Raji (cell line): ENCODE results near the gene RERE.

Source experiments
- POLR2A ChIP-seq: IDR thresholded peaks from 2 replicates; pipeline ENCODE4 v1.6.1; 2011; ENCODE audit warnings: low read depth, low read length, control low read depth; ENCODE audit not compliant: insufficient read depth

The RERE gene

GRCh38 chr1:8817412-8818324 lies at the start of gene RERE:
RERE (minus strand) TSS chr1:8817640.
- peak; percentile 97 for TF ChIP-seq POLR2A

DNA sequence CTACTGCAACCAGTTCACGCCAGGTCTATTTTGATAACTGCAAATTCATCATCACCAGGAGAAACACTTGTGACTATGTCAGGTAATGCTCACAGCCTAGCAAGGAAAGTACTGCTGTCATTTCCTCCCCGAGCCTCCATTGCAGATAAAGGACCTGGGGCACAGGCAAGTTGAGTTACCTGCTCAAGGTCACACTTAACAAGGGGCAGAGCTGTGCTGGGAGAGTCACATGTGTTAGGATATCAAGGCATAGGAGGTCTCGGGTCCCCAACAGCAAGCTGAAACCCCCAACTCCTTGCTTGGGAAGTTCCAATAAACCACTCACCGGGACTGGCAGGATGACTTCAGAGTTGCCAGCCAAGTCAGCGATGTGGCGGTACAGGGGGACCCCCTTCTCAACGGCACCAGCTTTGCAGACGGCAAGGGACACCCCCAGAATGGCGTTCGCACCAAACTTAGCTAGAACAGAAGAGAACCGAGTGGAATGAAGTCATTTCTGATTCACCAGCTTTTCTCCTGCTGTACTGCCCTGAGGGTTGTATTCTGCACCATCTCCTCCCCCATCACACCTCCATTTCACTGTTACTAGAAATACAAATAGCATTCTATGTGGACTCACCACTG lies 49.5 kb upstream of the RERE start:
- no peak for TF ChIP-seq POLR2A

GRCh38 chr1:8866173-8866791 lies 48.8 kb upstream of the RERE start:
- no peak for TF ChIP-seq POLR2A

DNA sequence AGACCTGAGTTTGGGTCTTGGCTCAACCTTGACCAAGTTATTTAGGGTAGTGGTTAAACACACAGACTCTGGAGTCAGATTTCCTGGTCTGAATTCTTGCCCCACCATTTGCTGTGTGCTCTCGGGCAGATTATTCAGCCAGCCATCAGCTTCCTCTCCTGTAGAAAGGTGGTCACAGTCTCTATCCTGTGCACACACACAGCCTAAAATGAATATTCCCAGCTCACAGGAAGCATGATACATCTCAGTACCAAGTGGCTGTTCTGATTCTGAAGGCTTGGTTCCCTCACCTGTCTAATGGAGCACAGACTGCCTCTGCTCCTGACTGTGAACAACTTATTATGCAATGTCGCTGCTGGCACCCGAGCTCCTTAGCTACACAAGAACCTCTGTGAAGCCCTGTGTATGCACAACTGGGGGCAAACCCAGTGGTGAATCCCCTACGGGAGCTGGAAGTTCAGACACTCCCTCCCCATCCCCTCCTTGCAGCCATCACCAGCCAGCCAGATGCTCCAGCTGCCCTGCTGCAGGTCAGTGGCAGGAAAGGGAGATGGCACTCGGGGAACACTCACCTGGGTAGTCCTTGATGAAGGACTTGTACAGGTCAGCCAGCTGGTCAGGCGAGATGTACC lies 47.4 kb upstream of the RERE start:
- TF ChIP-seq POLR2A, result no peak

GRCh38 chr1:8863794-8864233 lies 46.4 kb upstream of the RERE start:
- TF ChIP-seq POLR2A, result no peak

DNA sequence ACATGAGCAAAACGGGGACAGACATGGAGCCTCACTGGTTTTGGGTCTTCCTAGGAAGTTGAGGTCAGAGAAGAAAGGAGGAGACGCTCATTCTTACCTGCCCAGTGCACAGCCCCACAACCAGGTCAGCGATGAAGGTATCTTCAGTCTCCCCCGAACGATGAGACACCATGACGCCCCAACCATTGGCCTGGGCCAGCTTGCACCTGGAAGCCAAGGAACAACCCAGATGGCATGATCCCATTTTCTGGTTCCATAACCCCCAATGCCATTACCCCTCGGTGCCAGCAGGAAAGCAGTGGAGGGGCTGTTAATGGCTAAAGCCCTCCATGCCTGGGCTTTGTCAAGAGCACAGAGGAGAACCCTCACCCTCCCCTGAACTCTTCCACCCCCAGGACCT lies 45.7 kb upstream of the RERE start:
- TF ChIP-seq POLR2A, result no peak

- no peak for TF ChIP-seq POLR2A
Observed at GRCh38 chr1:8862528-8862927, 45.1 kb upstream of the RERE start.

DNA sequence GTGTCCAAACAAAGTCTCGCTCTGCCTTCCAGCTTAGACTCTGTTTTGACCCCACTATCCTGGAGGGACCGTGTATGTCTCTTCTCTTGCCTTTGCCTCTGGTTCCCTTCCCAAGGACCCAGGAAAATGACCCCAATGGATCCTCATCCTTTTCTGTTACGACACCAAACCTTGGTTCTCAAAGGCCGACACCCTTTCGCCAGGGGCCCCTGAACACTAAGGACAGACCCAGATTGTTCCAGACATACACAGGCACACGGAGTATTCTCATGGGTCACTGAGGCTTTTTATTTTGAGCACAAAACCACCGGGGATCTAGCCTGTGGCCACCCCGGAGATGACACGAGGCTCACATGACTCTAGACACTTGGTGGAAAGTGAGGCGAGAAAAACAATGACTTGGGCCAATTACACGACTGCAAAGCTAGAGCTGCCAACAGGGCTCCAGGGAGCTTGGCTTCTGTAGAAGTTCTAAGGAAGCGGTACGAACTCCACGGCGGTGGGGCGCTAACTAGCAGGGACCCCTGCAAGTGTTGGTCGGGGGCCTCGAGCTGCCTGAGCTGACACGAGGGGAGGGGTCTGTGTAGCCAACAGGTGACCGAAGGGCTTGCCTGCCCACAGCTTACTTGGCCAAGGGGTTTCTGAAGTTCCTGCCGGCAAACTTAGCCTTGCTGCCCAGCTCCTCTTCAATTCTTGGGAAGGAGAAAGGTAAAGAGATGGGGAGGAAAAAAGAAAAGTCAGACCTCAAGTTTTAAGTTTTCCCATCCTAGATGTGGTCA lies 43.5 kb upstream of the RERE start:
- TF ChIP-seq POLR2A, result no peak

DNA sequence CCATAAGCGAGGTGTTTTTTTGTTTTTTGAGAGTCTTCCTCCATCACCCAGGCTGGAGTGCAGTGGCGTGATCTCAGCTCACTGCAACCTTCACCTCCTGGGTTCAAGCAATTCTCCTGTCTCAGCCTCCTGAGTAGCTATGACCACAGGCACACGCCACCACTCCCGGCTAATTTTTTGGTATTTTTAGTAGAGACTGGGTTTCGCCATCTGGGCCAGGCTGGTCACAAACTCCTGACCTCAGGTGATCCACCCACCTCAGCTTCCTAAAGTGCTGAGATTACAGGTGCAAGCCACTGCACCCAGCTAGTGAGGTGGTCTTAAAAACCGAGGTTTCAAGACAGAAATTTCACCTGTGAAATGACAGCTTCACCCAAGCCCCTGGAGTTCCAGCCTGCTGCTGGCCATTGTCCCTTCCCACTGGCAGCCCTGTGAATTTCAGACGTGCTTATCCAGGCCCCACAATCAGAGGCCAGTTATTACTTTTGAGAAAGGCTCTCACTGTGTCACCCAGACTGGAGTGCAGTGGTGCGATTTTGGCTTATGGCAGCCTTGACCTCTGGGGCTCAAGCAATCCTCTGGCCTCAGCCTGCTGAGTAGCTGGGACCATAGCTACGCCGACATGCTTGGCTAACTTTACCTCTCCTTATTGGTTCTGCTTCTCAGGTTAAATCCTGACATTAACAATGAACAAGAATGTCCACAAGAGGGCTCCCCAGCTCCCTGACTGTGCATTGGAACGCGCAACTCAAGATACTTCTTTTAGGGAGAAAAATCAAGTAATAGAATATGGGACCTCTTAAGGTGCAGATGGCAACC lies 41.7 kb upstream of the RERE start:
- no peak for TF ChIP-seq POLR2A

GRCh38 chr1:8858112-8858668 lies 40.8 kb upstream of the RERE start:
- TF ChIP-seq POLR2A, result no peak

DNA sequence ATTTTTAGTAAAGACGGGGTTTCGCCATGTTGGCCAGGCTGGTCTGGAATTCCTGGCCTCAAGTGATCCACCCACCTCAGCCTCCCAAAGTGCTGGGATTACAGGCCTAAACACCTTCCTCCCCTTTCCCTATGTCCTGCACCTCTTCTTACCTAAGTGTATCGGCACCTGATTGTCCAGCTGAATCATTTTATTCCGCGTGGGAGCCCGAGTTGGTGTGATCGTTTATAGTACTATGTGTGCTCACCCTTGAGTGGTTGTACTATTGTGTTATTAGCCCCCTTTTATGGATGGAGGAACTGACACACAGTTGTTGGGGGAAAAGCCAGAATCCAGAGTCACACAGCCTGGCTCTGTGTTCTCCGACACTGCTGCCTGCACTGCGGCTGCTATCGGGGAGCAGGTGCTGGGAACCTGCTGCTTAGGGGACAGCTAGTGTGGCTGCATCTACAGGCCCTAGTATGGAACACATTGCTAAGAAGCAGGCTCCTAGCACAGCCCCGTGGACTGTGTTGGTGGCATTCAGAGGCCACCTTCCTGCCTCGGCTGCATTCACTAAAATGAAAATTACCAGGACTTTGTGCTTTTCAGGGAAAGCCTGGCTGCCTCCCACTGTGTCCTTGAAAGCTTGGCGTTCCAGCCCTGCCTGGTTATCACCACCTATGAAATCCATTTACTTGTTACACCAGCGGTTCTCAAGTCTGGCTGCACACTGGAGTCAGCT lies 39.4 kb upstream of the RERE start:
- no peak for TF ChIP-seq POLR2A

- no peak for TF ChIP-seq POLR2A
Observed at GRCh38 chr1:8854240-8854639, 36.8 kb upstream of the RERE start.

DNA sequence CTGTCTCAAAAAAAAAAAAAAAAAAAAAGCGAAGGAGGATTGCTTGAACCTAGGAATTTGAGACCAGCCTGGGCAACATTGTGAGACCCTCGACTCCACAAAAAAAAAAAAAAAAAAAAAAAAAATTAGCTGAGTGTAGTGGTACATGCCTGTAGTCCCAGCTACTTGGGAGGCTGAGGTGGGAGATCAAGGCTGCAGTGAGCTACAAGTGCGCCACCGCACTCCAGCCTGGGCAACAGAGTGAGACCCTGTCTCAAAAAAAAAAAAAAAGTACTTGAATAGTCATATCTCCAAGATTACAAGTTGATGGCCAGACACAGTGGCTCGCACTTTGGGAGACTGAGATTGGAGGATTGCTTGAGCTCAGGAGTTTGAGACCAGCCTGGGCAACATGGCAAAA lies 33.6 kb upstream of the RERE start:
- TF ChIP-seq POLR2A, result no peak
